Measurements from ENCODE around the gene VWF. TPM values are rescaled to one million over a fixed set of nuclear protein-coding genes. Genes with fewer than 3 reads are reported as not detected.

The VWF gene
- total and polyA plus RNA-seq, 10 of the 15 experiments (the other 5 are each of a cell fraction or from before 2014, with no cell fraction given): 0.08 to 0.23 TPM; not detected in 8

GRCh38 chr12:6163416-6164060, 39.1 kb upstream of the VWF start:
- 31% methylated on average over 8 of the region's 8 CpGs for WGBS (ENCODE audit: insufficient coverage, insufficient replicate concordance, low lambda C conversion rate, missing lambda C conversion rate)
- in situ Hi-C loops (cut with MboI) (no loop called here), intact Hi-C loops (cut with micrococcal nuclease; ENCODE audit: unreplicated experiment) (no loop called here)
- H3K4me3 ChIP-seq: no peak overlapping the region
- H3K9ac ChIP-seq (ENCODE audit: control insufficient read depth, insufficient read depth, low read length): no peak overlapping the region
- H3K4me1 ChIP-seq (ENCODE audit: control insufficient read depth, insufficient read depth, low read length): peaks cover 18% of the 10 kb centered on the region
- no peaks in the 10 kb centered on the region for H3K36me3 ChIP-seq (ENCODE audit: control insufficient read depth in 2 of 2, insufficient read depth in 2 of 2, low read length in 1 of 2)
- no peaks in the 10 kb centered on the region for H3K9me3 ChIP-seq (replicated peaks; ENCODE audit: control insufficient read depth, insufficient read depth, low read length)
- no peaks in the 10 kb centered on the region for H3K79me2 ChIP-seq (ENCODE audit: control insufficient read depth, insufficient read depth, low read length)
- BruUV-seq (replicated peaks): no TSS peak
- no peaks in the 10 kb centered on the region for H3K27me3 ChIP-seq (replicated peaks in 1 of 2; ENCODE audit: control insufficient read depth in 2 of 2, insufficient read depth in 2 of 2, low read length in 1 of 2)
- no peak overlapping the region for H3K27ac ChIP-seq (ENCODE audit: control insufficient read depth, insufficient read depth)
- SMC1A ChIA-PET (ENCODE audit: uncharacterized antibody, unreplicated experiment): interaction anchor here (0.6 to 1.0 kb wide), 3 partner anchors 32 to 1537 kb away, joined by 3 read pairs; no protein-coding TSS in a partner anchor
- POLR2A ChIA-PET: no interaction called here
- no peaks in the 10 kb centered on the region for H4K20me1 ChIP-seq (ENCODE audit: control insufficient read depth, insufficient read depth)
- no peak overlapping the region for H3K4me2 ChIP-seq (ENCODE audit: control insufficient read depth, insufficient read depth)
- H2AFZ ChIP-seq (ENCODE audit: control insufficient read depth, low read depth, low read length): no peak overlapping the region
- DNase-seq (ENCODE audit: low read depth, low spot score) (no peak), FAIRE-seq (no peak), ATAC-seq (no peak)
- RAD21 ChIA-PET (ENCODE audit: unreplicated experiment): interaction anchor here (0.6 to 0.7 kb wide), 2 partner anchors 10 to 120 kb away, joined by 3 to 4 read pairs; no protein-coding TSS in a partner anchor
- CTCF ChIA-PET: no interaction called here
- TF ChIP-seq MXI1 (IDR thresholded peaks at IDR 0.05; ENCODE audit: low read depth, low read length) (no peak), E4F1 (IDR thresholded peaks at IDR 0.05; ENCODE audit: borderline replicate concordance, partially characterized antibody) (no peak), CEBPZ (IDR thresholded peaks at IDR 0.05; ENCODE audit: low read depth, low read length) (no peak), YBX1 (IDR thresholded peaks at IDR 0.05) (no peak), EP300 (IDR thresholded peaks at IDR 0.05; ENCODE audit: borderline replicate concordance in 1 of 2, control insufficient read depth in 1 of 2, low read depth in 2 of 2, low read length in 2 of 2) (no peak), STAT3 (IDR thresholded peaks at IDR 0.05; ENCODE audit: low read depth, low read length) (no peak), TCF3 (IDR thresholded peaks at IDR 0.05; ENCODE audit: borderline replicate concordance, insufficient read depth, low read depth, low read length) (no peak), EED (IDR thresholded peaks at IDR 0.05; ENCODE audit: low read depth) (no peak), REST (IDR thresholded peaks at IDR 0.05; ENCODE audit: low read depth, low read length) (no peak), SUZ12 (IDR thresholded peaks at IDR 0.05; ENCODE audit: unreplicated experiment) (no peak), ZZZ3 (IDR thresholded peaks at IDR 0.05; ENCODE audit: control insufficient read depth, insufficient read length, low read depth) (no peak)
